Activated T-helper 1 cell treated with anti-CD3 and anti-CD28 coated beads, Interleukin-12 subunit alpha, Interleukin-12 subunit beta, Interleukin-2, Interleukin-4 antibody, amounts not matched to agents 30 ng/mL and 10 ng/mL and 1 ng/mL, durations not matched to agents 14 hours and 24 hours and 36 hours (primary cell): Measurements from ENCODE around the gene DCAF12L2. TPM values are rescaled to one million over a fixed set of nuclear protein-coding genes. Genes with fewer than 3 reads are reported as not detected.
"Not testable (repeated sequence)": the region's sequence is repeated elsewhere in the genome, so short reads cannot be mapped to it uniquely, and the experiment has no call there.

ENCODE experiments used
- DNase-seq: peaks from one replicate; pipeline ENCODE4 v3.0.0; 2021; ENCODE audit warnings: low spot score
- H3K27ac Mint-ChIP-seq: one replicate; pipeline ENCODE4 v1.8.0; 2021; ENCODE audit warnings: mild to moderate bottlenecking, mixed read lengths
- H3K27me3 Mint-ChIP-seq: one replicate; pipeline ENCODE4 v1.8.0; 2022; ENCODE audit warnings: mild to moderate bottlenecking, moderate library complexity, mixed read lengths; ENCODE audit not compliant: insufficient read depth
- H3K36me3 Mint-ChIP-seq: one replicate; pipeline ENCODE4 v1.8.0; 2021; ENCODE audit warnings: low read depth, mixed read lengths
- H3K4me1 Mint-ChIP-seq: one replicate; pipeline ENCODE4 v1.8.0; 2021; ENCODE audit warnings: low read depth, mixed read lengths
- H3K4me3 Mint-ChIP-seq: one replicate; pipeline ENCODE4 v1.8.0; 2021; ENCODE audit warnings: mild to moderate bottlenecking, moderate library complexity, mixed read lengths
- H3K9me3 Mint-ChIP-seq: one replicate; pipeline ENCODE4 v1.8.0; 2021; ENCODE audit warnings: mixed read lengths
- intact Hi-C: fragments of 100-400 bp; cut with micrococcal nuclease; formaldehyde crosslinking; loops from one replicate; pipeline ENCODE4 v1.15.1; 2024
- total RNA-seq: library from RNA; stranded (reverse); gene quantifications from 2 replicates; pipeline ENCODE4 v1.2.3, GENCODE V29; 2022

The DCAF12L2 gene
- total RNA-seq, result not detected in 2 replicates

DNA sequence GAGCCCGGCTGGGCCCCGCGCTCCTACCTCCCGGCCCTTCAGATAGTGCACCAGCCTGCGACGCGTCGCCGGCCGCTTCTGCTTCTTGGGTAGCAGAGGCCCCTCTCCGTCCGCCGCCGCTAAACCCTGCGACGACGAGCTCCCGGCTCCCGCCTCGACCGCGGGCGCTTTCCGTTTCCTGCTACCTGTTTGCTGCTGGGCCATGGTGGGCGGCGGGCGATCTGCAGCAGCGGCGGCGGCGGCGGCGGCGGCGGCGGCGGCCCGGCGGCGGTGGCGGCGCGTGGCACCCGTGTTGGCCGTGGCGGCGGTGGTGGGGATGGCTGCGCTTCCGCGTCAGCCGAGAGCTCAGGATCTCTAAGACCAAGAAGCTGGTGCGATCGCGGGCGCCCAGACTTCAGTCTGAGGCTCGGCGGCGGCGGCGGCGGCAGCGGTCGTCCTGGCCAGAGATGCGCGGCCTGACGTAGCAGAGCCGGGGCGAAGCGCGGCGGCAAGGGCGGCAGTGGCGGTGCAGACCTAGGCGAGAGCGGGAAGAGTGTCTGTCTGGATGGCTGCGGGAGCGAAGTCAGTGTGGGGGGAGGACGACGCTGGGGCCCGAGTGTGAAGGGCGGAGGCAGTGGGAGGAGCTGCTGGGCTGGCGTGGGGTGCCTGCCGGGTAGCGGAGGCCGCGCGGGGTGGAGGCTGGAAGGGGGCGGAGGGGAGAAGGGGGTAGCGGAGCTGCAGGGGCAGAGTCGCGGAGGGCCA lies at the start of gene DCAF12L2:
TSS of gene DCAF12L2 (minus strand) at position 569 of the 741 bp plus-strand sequence. CDS start at position 204, 365 bp downstream.
- DNase-seq, result no peak
- H3K36me3 Mint-ChIP-seq, result no peaks in the 10 kb centered on the region
- no peak within 1 kb of the TSS for H3K4me3 Mint-ChIP-seq
- H3K4me1 Mint-ChIP-seq, result no peaks in the 10 kb centered on the region
- H3K27me3 Mint-ChIP-seq, result peaks cover 4% of the 10 kb centered on the region
- H3K27ac Mint-ChIP-seq, result no peak within 1 kb of the TSS
- intact Hi-C loops, result no loop called here
- H3K9me3 Mint-ChIP-seq, result no peaks in the 10 kb centered on the region

DNA sequence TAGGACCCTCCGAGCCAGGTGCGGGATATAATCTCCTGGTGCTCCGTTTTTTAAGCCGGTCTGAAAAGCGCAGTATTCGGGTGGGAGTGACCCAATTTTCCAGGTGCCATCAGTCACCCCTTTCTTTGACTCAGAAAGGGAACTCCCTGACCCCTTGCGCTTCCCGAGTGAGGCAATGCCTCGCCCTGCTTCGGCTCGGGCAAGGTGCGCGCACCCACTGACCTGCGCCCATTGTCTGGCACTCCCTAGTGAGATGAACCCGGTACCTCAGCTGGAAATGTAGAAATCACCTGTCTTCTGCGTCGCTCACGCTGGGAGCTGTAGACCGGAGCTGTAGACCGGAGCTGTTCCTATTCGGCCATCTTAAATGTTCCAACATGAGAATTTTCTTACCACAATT lies 24.8 kb upstream of the DCAF12L2 start:
- H3K9me3 Mint-ChIP-seq, H3K27ac Mint-ChIP-seq, H3K4me1 Mint-ChIP-seq, H3K27me3 Mint-ChIP-seq, intact Hi-C loops, DNase-seq, H3K4me3 Mint-ChIP-seq, H3K36me3 Mint-ChIP-seq: not testable (repeated sequence)

DNA sequence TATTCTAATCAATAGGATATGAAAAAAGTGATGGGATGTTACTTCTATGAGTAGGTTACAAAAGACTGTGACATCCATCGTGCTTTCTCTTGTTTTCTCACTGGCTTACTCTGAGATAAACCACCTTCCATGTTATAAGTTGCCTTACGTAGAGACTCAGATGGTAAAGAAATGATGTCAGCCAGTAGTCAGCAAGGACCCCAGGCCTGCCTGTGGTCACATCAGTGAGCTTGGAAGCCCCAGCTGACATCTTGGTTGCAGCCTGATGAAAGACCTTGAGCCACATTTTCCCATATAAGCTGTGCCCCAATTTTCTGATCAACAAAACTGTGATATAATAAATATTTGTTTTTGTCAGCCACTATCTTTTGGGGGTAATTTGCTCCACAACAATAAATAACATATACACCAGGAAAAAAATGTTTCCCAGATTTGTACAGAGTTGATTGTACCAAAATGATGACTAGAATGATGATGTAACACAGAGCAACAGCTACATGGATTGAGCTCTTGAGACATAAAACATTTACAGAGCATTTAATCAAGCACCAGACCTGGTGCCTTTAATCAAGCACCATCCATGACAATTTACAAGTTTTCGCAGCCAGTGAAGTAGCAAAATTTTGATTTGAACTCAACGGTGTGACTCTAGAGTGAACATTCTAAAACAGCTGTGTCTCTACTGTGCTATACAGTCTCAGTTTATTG lies 11.2 kb upstream of the DCAF12L2 start:
- H3K27me3 Mint-ChIP-seq, result no peaks in the 10 kb centered on the region
- no peaks in the 10 kb centered on the region for H3K4me1 Mint-ChIP-seq
- no peak overlapping the region for H3K27ac Mint-ChIP-seq
- intact Hi-C loops, result no loop called here
- DNase-seq, result no peak
- H3K36me3 Mint-ChIP-seq, result no peaks in the 10 kb centered on the region
- no peak overlapping the region for H3K4me3 Mint-ChIP-seq
- H3K9me3 Mint-ChIP-seq, result no peaks in the 10 kb centered on the region

DNA sequence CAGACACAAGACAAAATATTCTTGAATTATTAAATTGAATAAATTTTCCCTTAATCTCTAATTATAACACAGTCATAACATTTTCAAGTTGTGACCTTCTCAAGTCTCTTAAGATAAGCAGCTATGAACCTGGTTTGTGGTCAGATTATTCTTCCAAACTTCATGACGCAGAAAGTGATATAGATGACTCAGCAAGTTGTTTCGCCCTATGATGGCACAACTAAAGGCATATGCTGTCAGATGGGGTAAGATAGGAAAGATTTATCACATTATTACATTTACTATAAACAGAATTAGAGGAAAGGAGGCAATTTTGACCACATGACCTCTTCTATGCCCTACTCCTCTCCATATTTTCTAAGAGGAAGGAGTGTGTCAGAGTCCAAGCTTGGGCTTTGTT lies 4.6 kb upstream of the DCAF12L2 start:
- no peak for DNase-seq
- intact Hi-C loops, result no loop called here
- Mint-ChIP-seq H3K27ac (no peak overlapping the region), H3K36me3 (no peaks in the 10 kb centered on the region), H3K27me3 (peaks cover 4% of the 10 kb centered on the region), H3K4me3 (no peak overlapping the region), H3K4me1 (no peaks in the 10 kb centered on the region), H3K9me3 (no peaks in the 10 kb centered on the region)

DNA sequence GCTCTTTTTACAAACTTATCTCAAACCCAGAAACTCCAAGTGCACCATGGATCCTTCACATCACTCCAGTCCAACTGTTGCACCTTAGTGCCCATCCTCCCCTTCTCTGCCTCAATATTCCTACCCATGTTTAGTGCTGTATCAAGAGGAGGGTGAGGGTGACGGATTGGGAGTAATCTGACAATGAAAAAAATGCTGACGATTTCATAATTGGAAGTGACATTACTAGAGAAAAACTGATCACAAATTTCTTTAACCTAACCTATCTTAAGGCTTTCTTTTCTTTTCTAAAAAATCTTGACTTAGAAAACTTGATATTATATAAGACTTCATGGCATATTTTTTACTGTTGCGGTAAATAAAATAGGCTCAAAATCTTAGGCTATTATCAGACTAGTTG lies 1.5 kb upstream of the DCAF12L2 start:
- Mint-ChIP-seq H3K9me3 (no peaks in the 10 kb centered on the region), H3K4me1 (no peaks in the 10 kb centered on the region), H3K4me3 (no peak overlapping the region), H3K27me3 (peaks cover 4% of the 10 kb centered on the region), H3K27ac (no peak overlapping the region), H3K36me3 (no peaks in the 10 kb centered on the region)
- intact Hi-C loops, result no loop called here
- no peak for DNase-seq

DNA sequence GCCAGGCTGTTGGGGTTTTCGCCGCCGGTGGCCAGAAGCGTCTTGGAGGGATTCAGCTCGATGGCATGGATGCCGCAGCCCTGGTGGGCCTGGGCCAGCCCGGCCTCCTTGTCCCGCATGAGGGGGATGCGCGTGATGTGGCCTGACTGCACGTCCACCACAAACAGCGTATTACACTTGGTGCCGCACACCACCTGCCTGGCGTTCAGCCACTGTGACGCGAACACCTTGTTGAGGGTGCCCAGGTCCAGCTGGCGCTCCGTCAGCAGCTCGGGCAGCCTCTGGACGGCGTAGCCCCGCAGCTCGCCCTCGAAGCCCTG lies 728 bp downstream of the DCAF12L2 start:
- DNase-seq, result no peak
- intact Hi-C loops, result no loop called here
- Mint-ChIP-seq H3K27me3 (peaks cover 4% of the 10 kb centered on the region), H3K4me3 (no peak overlapping the region), H3K9me3 (no peaks in the 10 kb centered on the region), H3K4me1 (no peaks in the 10 kb centered on the region), H3K36me3 (no peaks in the 10 kb centered on the region), H3K27ac (no peak overlapping the region)

DNA sequence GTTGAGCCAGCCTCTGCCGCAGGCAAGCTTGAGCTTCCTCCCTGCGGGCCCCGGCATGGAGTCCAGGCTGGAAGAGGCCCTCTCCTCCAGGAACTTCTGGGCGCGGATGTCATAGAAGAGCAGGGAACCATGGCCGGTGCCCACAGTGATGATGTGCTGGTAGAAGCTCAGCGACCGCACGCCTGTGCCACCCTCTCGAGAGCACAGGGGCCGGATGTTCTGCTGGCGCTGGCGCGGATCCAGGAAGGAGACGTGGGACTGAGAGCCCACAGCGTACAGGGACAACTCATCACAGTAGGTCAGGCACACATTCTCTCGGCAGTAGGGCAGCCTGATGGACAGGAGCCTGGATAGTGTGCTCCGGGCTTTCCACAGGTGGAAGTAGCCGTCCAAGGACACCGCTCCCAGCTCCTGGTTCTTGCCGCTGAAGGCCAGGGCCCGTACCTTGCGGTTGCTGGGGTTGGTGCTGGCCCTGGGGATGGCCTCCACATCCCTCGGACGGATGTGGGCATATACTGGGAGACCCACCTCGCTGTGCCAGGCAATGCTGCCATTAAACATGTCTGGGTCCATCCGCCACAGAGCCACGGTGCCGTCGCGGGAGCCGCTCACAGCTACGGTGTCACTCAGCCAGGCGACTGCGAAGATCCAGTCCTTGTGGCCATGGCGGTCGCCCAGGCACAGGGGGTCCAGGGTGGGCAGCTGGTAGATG lies 1.2 kb downstream of the DCAF12L2 start:
- intact Hi-C loops, result no loop called here
- peaks cover 4% of the 10 kb centered on the region for H3K27me3 Mint-ChIP-seq
- no peak overlapping the region for H3K4me3 Mint-ChIP-seq
- H3K9me3 Mint-ChIP-seq, result no peaks in the 10 kb centered on the region
- H3K36me3 Mint-ChIP-seq, result no peaks in the 10 kb centered on the region
- no peaks in the 10 kb centered on the region for H3K4me1 Mint-ChIP-seq
- H3K27ac Mint-ChIP-seq, result no peak overlapping the region
- DNase-seq, result no peak

DNA sequence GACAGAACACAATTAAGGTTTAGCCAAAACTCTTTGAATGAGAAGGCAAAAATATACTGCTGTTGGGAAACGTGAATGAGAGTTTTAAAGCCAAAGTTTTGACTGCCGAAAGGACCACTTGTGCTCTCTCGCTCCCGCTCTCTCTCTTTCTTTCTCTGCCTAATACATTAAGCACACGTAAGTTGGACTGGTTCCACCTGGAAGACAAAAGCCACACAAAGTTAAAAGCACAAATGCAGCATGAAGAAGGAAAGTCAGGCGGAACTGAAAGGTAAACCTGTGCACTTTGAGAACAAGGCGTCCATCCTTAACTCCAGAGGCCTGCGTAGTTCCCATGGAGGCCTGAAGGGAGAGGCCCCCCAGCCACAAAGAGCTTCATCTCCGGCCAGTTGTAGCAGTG lies 1.9 kb downstream of the DCAF12L2 start:
- no peak for DNase-seq
- Mint-ChIP-seq H3K27me3 (peaks cover 4% of the 10 kb centered on the region), H3K36me3 (no peaks in the 10 kb centered on the region), H3K4me3 (no peak overlapping the region), H3K27ac (no peak overlapping the region), H3K4me1 (no peaks in the 10 kb centered on the region), H3K9me3 (no peaks in the 10 kb centered on the region)
- intact Hi-C loops, result no loop called here

DNA sequence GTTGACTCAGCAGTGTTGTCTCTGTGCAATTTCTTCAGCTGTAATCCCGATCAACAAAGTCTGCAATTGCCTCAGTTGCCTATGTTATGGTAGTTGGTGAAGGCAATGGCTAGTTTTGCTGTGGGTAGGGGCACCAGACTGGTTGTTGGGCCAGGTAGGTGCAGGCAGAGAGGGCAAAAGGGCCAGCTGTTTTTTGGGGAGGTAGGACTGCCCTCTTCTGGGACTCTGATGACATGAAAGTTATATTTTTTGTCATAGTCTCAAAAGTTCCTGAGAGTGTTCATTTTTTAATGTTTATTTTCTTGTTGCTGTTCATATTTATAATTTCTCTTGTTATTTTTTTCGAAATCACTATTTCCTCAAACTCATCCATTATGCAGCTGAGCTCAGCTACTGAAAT lies 25.1 kb downstream of the DCAF12L2 start:
- no peak overlapping the region for H3K27ac Mint-ChIP-seq
- intact Hi-C loops, result no loop called here
- no peaks in the 10 kb centered on the region for H3K9me3 Mint-ChIP-seq
- DNase-seq, result no peak
- no peaks in the 10 kb centered on the region for H3K36me3 Mint-ChIP-seq
- no peaks in the 10 kb centered on the region for H3K4me1 Mint-ChIP-seq
- no peaks in the 10 kb centered on the region for H3K27me3 Mint-ChIP-seq
- H3K4me3 Mint-ChIP-seq, result no peak overlapping the region

DNA sequence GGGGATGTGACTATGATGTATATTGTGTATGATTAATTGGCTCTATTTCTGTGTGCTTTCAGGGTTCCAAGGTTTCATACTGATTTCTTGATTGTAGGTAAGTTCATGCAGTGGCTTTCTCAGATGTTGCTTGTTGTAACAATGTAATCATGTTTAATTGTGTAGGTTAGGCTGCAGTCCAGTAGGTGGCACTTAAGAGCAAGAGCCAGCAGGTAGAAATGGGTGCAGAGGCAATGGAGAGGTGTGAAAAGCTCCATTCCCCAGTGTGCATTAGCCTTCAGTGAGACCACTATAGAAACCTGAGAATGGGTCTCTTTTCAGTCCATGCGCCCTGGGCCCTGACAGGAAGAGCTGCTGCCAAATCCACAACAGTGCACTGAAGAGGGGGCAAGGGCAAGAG lies 28.2 kb downstream of the DCAF12L2 start:
- no peaks in the 10 kb centered on the region for H3K9me3 Mint-ChIP-seq
- no peaks in the 10 kb centered on the region for H3K4me1 Mint-ChIP-seq
- H3K4me3 Mint-ChIP-seq, result no peak overlapping the region
- intact Hi-C loops, result no loop called here
- H3K27ac Mint-ChIP-seq, result no peak overlapping the region
- no peak for DNase-seq
- H3K27me3 Mint-ChIP-seq, result no peaks in the 10 kb centered on the region
- no peaks in the 10 kb centered on the region for H3K36me3 Mint-ChIP-seq

DNA sequence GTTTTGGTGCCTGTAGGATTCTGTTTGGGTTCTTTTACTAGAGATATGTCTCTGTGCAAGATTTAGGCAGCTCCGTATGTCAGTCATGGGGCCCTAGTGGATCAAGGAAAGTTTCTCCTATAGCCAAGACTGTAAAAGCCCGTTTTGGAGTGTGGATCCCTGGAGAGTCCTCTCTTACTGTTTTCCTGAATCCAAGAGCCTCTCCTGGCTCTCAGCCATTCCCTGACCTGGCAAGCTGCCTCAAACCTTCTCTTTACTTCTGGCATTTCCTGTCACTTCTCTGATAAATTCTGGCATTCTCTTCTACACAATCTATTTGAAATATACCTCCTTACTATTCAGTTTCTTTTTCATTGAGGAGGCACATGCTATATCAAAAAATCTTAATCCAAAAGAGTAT lies 41.4 kb downstream of the DCAF12L2 start:
- Mint-ChIP-seq H3K27me3 (no peaks in the 10 kb centered on the region), H3K4me3 (no peak overlapping the region), H3K27ac (no peak overlapping the region), H3K4me1 (no peaks in the 10 kb centered on the region), H3K36me3 (no peaks in the 10 kb centered on the region), H3K9me3 (no peaks in the 10 kb centered on the region)
- no peak for DNase-seq
- intact Hi-C loops, result no loop called here
